ENCODE data around the gene HDAC2.

DNA sequence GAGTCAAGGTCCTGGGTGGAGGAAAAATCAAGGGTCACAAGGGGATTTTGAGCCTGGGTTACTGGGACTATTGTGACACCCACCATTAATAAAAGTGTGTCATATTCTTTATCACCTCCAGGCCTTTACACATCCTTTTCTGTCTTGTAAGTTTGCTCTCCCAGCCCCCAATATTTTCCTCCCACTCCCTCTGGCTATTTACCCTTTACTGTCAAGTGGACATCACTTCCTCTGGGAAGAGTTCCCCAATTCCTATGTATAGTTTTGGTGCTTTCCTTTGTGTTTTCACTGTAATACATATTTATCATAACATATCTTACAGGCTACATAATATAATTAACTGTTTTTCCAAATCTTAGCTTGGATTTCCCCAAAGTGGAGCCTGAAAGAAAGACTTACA is 77.5 kb downstream of the HDAC2 start:
- TF ChIP-seq POLR2A (IDR thresholded peaks at IDR 0.05) = no peak
- no peak for TF ChIP-seq CTCF (IDR thresholded peaks at IDR 0.05 in 4 of 5, conservative IDR thresholded peaks at IDR 0.05 in 1 of 5)

Data from gastrocnemius medialis (tissue), 4 donors.